ENCODE data around the gene OTX1.

The OTX1 gene

DNA sequence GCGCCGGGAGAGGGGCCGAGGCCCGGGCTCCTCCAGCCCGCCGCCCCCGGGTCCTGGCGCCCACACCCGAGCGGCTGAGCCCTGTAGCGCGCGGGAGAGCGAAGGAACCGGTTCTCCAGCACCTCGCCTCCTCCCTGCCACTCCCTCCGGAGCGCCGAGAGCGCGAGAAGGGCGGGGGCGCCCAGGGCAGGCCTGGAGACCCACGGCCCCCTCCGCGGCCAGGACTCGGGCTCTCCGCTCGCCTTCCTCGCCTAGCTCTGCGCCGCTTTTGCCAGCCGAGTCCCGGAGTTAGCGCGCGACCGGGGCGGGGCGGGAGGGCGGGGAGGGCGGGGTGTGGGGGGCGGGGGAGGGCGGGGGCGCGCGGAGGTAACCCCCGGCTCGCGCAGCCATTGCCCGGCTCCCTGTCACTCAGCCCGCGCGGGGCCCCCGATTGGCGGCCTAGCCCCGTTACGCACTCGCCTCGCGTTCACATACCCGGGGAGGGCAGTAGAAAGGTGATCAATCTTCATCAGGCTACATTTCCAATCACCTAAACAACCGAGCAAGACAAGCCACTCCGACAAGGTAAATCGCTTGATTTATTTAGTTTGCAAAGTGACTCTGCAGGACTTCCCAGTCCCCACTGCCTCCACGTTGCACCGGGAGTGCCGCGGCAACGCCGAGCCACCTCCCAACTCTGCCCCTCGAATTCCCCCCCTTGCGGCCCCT is at the start of gene OTX1:
TSS of gene OTX1 (plus strand) at position 497 of the 708 bp plus-strand sequence. CDS start 2,161 bp downstream, outside the sequence.
- TF ChIP-seq, protein P1, sequence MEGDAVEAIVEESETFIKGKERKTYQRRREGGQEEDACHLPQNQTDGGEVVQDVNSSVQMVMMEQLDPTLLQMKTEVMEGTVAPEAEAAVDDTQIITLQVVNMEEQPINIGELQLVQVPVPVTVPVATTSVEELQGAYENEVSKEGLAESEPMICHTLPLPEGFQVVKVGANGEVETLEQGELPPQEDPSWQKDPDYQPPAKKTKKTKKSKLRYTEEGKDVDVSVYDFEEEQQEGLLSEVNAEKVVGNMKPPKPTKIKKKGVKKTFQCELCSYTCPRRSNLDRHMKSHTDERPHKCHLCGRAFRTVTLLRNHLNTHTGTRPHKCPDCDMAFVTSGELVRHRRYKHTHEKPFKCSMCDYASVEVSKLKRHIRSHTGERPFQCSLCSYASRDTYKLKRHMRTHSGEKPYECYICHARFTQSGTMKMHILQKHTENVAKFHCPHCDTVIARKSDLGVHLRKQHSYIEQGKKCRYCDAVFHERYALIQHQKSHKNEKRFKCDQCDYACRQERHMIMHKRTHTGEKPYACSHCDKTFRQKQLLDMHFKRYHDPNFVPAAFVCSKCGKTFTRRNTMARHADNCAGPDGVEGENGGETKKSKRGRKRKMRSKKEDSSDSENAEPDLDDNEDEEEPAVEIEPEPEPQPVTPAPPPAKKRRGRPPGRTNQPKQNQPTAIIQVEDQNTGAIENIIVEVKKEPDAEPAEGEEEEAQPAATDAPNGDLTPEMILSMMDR (IDR thresholded peaks at IDR 0.05; ENCODE audit: low read depth, low read length, missing control alignments), result no peak
- no peaks in the 10 kb centered on the region for H3K36me3 ChIP-seq (replicated peaks)
- in situ Hi-C loops (cut with HindIII; ENCODE audit: low pct_ligation_motif_present, low sequenced_read_pairs), result no loop called here
- no peak for DNase-seq
- peak within 1 kb of the TSS; percentile 50 for H3K4me3 ChIP-seq (ENCODE audit: low read depth, low read length)
- no peak within 1 kb of the TSS for H3K27ac ChIP-seq
- H3K27me3 ChIP-seq (replicated peaks), result peaks cover 73% of the 10 kb centered on the region

DNA sequence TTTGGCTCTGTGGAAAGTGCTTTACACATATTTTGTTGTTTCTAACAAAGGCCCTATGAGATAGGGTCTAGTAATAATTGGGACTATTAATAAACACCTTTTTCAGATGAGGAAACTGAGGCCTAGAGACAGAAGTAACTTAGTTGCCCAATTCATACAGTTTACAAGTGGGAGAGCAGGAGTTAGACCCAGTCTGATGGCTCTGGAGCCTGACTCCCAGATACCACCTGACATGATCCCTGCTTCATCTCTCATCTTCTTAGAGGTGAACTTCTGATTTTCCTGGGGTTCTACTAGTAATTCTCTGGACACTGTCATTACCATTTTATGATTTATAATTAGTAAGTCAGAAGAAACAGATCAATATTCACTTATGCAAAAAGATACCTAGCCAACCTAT is 49.1 kb upstream of the OTX1 start:
- TF ChIP-seq, protein P1 (IDR thresholded peaks at IDR 0.05; ENCODE audit: low read depth, low read length, missing control alignments), result no peak
- H3K27me3 ChIP-seq (replicated peaks), result no peaks in the 10 kb centered on the region
- no peak for DNase-seq
- in situ Hi-C loops (cut with HindIII; ENCODE audit: low pct_ligation_motif_present, low sequenced_read_pairs), result no loop called here
- no peak overlapping the region for H3K27ac ChIP-seq
- no peak overlapping the region for H3K4me3 ChIP-seq (ENCODE audit: low read depth, low read length)
- peaks cover 4% of the 10 kb centered on the region for H3K36me3 ChIP-seq (replicated peaks)

DNA sequence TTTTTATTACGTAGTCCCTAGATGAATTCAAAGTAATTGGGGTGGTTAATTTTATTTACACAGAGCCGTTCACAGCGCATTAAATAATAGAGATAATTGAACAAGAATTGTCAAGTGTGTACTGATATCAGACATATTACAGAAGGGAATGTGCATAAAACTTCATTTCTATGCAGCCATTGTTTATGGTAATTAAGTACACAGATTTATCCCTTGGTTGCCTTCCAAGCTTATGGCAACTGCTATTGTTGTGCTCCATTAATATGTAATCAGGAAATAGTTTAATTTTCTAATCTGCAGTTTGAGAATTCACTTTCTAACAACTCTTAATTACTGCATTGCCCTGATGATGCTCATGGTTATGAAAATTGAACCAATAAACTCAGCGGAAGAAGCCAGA is 47.3 kb upstream of the OTX1 start:
- TF ChIP-seq, protein P1 (IDR thresholded peaks at IDR 0.05; ENCODE audit: low read depth, low read length, missing control alignments), result no peak
- H3K27ac ChIP-seq, result no peak overlapping the region
- in situ Hi-C loops (cut with HindIII; ENCODE audit: low pct_ligation_motif_present, low sequenced_read_pairs), result no loop called here
- H3K27me3 ChIP-seq (replicated peaks), result no peaks in the 10 kb centered on the region
- no peaks in the 10 kb centered on the region for H3K36me3 ChIP-seq (replicated peaks)
- H3K4me3 ChIP-seq (ENCODE audit: low read depth, low read length), result no peak overlapping the region
- no peak for DNase-seq

DNA sequence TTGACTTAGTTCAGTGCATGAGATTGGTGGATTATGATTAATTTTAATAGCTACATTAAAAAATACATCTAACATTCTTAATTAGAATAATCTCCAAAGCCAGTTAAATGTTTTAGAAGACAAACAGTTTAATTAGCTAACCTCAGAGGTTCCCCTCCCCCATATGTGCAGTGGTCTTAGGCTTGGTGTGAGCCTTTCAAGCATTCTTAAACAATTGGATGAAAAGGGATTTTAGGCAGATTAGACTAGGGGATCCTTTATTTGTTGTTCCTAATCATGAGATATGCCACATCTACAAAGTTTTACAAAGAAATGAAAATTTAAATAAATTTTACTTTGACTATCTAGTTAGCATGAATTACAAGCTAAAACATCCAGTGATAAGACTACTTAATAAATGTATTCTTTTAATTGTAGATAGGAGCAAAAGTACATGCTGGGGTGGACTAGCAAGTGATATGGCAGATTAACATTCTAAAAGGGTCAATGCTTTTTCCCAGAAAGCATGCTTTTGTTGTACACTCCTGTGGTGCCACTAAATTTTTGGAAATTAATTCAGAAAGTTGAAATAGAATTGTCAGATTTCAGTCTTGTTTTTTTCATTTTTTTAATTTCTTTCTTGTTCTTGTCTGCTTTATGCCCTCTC is 42.7 kb upstream of the OTX1 start:
- in situ Hi-C loops (cut with HindIII; ENCODE audit: low pct_ligation_motif_present, low sequenced_read_pairs), result no loop called here
- TF ChIP-seq, protein P1 (IDR thresholded peaks at IDR 0.05; ENCODE audit: low read depth, low read length, missing control alignments), result no peak
- no peaks in the 10 kb centered on the region for H3K27me3 ChIP-seq (replicated peaks)
- H3K36me3 ChIP-seq (replicated peaks), result no peaks in the 10 kb centered on the region
- no peak overlapping the region for H3K27ac ChIP-seq
- DNase-seq, result no peak
- H3K4me3 ChIP-seq (ENCODE audit: low read depth, low read length), result no peak overlapping the region

DNA sequence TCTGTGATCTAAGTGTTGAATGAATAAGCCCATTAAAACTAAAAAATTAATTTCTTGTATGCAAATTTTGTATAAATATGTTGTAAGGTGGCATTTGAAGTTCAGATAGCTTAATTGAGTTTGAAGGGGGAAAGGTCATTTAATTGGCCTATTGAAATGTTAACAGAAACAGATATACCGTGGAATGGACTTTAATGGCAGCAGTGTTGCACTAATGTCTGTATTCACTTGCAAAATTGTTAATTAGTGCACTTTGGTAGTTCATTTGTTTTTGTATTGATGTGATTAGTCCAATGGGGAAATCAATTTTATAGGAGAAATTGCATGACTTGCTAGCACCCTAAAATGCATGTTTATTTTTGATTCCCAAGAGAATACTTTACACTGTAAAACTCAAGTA is 41.8 kb upstream of the OTX1 start:
- Histone ChIP-seq H3K27ac (no peak overlapping the region), H3K27me3 (replicated peaks) (no peaks in the 10 kb centered on the region), H3K4me3 (ENCODE audit: low read depth, low read length) (no peak overlapping the region), H3K36me3 (replicated peaks) (no peaks in the 10 kb centered on the region)
- in situ Hi-C loops (cut with HindIII; ENCODE audit: low pct_ligation_motif_present, low sequenced_read_pairs), result no loop called here
- DNase-seq, result no peak
- TF ChIP-seq, protein P1 (IDR thresholded peaks at IDR 0.05; ENCODE audit: low read depth, low read length, missing control alignments), result no peak
